HG02623 (cell line): ENCODE results near the gene SREBF1.

Experiments used
- ATAC-seq: cut with Tn5 transposase; IDR thresholded peaks from one replicate; pipeline ENCODE4 v1.9.1; 2021; ENCODE audit warnings: moderate library complexity; ENCODE audit not compliant: unreplicated experiment

SREBF1 gene

DNA sequence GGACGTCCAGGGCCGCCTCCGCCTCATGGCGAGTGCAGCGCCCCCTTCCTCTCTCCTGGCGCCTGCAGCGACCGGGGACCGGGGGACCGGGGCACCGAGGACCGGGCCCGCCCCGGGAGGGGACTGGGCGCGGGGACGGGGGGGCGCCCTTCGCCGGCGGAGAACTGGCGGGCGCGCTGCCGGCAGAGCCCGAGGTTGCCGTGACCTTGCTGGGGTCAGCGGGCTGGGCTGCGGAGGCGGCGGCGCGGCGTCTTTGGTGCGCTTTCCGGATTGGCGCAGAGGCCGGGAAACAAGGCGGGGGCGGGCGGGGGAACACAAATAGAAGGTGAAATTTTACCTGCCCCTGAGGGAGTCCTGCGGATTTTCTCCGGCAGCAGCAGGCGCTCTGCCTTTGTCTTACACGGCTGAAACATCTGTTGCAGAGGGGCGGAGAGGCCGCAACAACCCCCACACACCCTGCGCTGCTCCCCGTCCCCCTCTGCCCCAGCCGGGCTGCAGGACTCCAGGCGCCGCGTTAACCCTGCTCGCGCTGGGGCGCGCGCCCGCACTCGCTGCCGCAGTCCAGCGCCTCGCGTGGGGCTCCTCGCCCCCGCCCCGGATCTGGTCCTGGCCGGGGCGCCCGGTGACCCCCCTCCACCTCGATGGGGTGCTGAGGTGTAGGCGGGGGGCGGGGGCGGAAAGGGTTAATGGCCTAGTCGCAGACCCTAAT is 53.5 kb downstream of the SREBF1 start:
- ATAC-seq, result no peak

GRCh38 chr17:17782523-17783115 is 54.2 kb downstream of the SREBF1 start:
- no peak for ATAC-seq

- no peak for ATAC-seq
Observed at GRCh38 chr17:17781591-17782496, 54.9 kb downstream of the SREBF1 start.

GRCh38 chr17:17780922-17781590 is 55.7 kb downstream of the SREBF1 start:
- ATAC-seq, result no peak

- ATAC-seq, result no peak
Observed at GRCh38 chr17:17779015-17779611, 57.7 kb downstream of the SREBF1 start.

GRCh38 chr17:17778308-17779014 is 58.3 kb downstream of the SREBF1 start:
- ATAC-seq, result no peak

- ATAC-seq, result no peak
Observed at GRCh38 chr17:17776889-17777288, 59.9 kb downstream of the SREBF1 start.

GRCh38 chr17:17774009-17774881 is 62.5 kb downstream of the SREBF1 start:
- no peak for ATAC-seq

DNA sequence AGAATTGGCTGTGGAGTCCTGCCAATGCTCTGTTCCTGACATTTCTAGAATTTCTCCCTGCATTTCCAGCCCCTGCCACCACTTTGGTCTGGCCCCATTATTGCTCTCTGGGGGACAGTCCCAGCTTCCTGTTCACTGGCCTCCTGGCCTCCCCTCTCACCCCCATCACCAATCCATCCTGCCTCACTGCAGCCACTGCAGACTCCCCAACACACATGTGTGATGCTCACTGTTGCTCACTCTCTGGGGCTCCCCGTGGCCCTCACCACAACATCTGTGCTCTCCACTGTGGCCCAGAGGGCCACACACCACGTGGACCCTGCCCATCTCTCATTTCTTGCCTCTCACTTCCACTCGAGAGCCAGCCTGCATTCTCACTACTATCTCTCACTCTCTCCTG is 64.6 kb downstream of the SREBF1 start:
- no peak for ATAC-seq

DNA sequence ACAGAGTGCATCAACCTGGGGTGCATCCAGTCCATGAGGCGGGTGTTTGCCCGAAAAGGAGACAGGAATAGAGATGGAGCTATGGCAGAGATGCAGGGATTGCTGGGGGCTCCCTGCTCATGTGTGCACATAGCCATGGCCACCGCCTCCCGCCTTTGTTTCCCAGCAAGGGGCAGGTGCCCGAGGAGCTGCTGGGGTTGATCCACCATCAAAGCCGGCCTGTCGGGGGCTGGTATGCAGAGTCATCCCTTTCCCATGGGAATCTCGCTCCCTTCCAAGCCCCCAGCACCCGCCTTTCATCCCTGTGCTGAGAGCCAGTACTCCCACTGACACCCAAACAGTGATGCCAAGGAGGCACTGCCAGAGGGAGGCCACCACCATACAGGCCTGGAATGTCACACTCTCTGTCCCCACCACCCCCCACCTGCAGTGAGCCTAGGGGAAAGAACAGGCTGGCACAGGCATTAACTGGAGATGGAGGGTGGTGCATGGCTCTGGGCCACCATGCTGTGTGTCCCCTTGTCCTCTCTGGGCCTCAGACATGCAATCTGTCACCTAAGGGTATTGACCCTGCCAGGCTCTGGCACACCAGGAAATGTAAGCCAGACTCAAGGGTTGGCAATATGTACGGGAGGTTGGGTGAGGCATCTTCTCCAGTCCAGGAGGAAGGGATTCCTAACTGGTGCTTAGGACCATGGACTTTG is 65.1 kb downstream of the SREBF1 start:
- ATAC-seq, result no peak

DNA sequence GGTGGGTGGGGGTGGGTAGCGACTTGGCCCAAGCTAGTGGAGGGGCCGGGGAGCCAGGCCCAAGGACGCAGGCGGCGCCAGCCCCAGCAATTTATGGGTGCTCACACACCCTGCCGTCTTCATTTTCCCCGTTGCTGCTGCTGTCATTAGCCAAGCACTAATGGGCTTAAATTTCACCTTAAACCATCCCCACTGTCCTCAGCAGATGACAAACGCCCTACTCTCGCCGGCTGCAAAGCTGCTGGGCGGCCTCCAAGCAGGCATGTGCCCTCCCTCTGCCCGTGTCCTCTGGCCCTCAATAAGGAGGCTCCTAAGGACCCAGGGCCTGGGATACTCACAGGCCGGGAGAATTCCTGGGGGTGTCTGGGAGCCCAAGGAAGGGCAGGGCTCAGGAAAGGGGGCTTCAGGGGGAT is 66.1 kb downstream of the SREBF1 start:
- ATAC-seq, result no peak

DNA sequence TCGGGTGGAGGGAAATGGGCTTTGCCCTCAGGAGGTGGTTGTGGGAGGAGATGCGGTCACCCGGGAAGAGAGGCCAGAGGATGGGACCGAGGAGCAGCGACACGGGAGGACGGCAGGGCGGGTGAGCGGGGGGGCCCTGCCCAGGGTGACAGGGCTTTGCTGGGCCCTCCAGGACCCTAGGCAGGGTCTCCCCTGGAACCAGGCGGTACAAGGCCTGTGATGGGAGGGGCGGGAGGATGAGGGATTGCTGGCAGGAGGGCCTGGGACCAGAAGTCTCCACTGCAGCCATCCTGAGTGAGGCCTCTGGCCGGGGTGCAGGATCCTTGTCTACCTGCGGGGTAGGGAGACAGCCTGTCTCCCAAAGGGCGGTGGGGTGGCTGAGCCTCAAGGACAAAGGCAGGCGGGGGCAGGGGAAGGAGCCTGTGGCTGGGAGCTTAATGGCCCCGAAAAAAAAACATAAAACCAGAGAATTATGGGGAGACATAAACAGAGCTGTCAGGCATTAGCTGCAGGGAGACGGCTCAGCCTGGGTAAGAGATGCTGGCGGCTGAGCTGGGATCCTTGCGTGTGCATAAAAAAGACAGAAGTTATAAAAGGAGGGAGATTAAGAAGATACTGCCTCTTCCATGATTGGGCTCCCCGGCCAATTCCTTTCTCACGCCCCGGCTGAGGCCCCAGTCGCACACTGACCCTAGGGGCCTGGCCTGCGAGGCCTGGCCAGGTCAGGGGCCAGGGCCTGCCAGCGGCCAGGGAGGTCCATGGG is 66.7 kb downstream of the SREBF1 start:
- no peak for ATAC-seq

DNA sequence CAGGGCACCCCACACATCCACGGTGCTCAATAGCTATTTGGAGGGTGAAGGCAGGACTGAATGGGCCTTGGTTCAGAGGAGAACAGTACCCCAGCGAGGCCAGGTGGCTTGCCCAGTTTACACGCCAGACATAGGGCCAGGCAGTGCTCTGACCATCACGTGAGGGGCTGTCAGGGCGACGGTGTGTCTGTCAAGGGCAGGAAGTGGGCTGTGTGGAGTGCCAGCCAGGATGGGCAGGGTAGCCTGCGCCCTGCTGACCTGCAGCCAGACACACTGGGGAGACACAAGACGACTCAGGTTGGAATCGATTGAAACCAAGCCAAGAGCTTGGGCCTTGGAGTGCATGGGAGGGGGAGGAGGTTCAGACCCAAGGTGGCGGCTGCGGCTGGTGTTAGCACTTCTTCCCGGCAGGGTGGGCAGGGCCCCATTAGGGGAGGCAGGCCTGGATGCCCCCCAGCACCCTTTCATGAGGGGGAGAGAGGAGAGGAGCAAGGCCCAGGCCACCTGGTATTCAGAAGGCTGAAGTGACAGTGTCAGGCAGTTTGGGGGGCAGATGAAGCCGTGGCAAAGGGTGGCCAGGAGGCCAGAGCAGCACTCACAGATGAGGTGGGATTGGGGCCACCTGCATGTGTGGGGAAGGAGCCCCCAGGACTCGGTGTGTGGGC is 68.2 kb downstream of the SREBF1 start:
- no peak for ATAC-seq

- no peak for ATAC-seq
Observed at GRCh38 chr17:17767887-17768418, 68.8 kb downstream of the SREBF1 start.

DNA sequence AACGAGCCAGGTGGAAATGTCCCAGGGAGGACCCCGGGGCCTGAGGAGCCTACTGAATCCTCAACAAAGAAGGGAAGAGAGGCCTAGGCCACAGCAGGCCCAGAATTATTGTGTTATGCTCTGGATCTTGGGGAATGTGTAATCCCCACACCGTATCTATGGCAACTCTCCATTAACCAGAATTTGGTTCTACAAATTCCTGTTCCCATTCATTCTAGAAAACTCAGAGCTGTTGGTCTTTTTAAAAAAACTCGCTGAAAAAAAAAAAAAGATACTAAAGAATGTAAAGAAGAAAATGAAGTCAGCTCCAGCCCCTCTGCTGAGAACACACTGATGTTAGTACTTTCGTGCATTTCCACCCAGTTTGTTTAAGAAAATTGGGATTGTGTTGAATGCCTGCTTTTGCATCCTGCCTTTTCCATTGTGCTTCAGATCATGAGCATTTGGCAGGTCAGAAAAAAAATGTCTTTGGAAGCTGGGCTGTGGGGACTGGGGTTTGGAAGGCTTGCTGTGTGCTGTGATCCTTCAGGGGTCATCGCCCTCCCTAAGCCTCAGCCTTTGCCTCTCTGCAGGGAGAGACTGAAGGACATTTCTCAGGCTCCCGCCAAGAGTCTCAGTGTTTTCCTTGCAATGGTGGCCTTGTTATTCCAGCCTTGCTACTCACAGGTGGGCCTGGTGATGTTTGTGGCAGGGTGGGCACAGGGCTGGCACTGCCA is 69.5 kb downstream of the SREBF1 start:
- no peak for ATAC-seq

DNA sequence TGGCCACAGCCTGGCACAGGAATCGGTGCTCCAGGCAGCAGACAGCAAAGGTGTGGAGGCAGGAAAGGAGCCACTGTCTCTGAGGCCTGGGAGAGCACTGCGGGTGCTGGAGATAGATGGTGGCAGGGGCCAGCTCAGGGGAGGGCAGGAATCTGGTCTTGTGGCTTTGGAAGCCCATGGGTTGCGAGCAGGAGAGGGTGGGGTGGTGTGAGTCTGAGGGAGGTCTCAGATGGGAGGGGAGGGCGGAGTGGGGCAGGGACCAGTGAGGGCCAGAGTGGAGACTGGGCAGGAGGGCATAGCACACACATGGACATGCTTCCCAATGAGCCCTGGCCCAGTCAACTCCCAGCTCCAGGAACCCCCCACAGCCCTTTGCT is 70.1 kb downstream of the SREBF1 start:
- ATAC-seq, result no peak
